AG04450 (cell line): ENCODE data around the gene CHST11. TPM values are rescaled to one million over a fixed set of nuclear protein-coding genes. Genes with fewer than 3 reads are reported as not detected.

Experiments
- CTCF ChIA-PET: fragments of 300-600, 350-600 bp; formaldehyde crosslinking; extraction: SDS; loops from one replicate; lab custom pipeline; 2022; ENCODE audit warnings: antibody characterized with exemption, inconsistent platforms; lab: Charles Lee
- POLR2A ChIA-PET: fragments of 350-600 bp; formaldehyde crosslinking; extraction: SDS; loops from one replicate; lab custom pipeline; 2021; ENCODE audit warnings: antibody characterized with exemption, inconsistent platforms; lab: Yijun Ruan, JAX
- DNase-seq: peaks from one replicate; pipeline ENCODE4 v3.0.0-alpha.2; 2011; ENCODE audit warnings: low read depth, low spot score
- H3K27ac ChIP-seq: one replicate; pipeline ENCODE4 v1.5.1; 2012; ENCODE audit warnings: low read depth, low read length, control low read depth
- H3K27me3 ChIP-seq: one replicate; pipeline ENCODE4 v1.6.0; 2012; ENCODE audit warnings: low read length; ENCODE audit not compliant: control insufficient read depth, insufficient read depth
- H3K4me3 ChIP-seq: 2 replicates; pipeline ENCODE4 v1.5.1; 2011; ENCODE audit warnings: mild to moderate bottlenecking, low read depth, low read length, control low read depth
- H3K9me3 ChIP-seq: 2 replicates; pipeline ENCODE4 v1.5.1; 2012; ENCODE audit warnings: low read length; ENCODE audit not compliant: control insufficient read depth, insufficient read depth
- polyA plus RNA-seq: library from polyadenylated mRNA; depleted of rRNA; stranded (reverse); fragments of >200 nt; gene quantifications from 2 replicates; pipeline ENCODE4 v1.2.3, GENCODE V29; 2011
- TF ChIP-seq, protein P1 (sequence below): IDR thresholded peaks from 2 replicates; pipeline ENCODE4 v1.5.1; 2011; ENCODE audit warnings: low read depth, low read length, control low read depth, inconsistent platforms

CHST11 gene
- polyA plus RNA-seq, 1 experiment, result 2.7 TPM

DNA sequence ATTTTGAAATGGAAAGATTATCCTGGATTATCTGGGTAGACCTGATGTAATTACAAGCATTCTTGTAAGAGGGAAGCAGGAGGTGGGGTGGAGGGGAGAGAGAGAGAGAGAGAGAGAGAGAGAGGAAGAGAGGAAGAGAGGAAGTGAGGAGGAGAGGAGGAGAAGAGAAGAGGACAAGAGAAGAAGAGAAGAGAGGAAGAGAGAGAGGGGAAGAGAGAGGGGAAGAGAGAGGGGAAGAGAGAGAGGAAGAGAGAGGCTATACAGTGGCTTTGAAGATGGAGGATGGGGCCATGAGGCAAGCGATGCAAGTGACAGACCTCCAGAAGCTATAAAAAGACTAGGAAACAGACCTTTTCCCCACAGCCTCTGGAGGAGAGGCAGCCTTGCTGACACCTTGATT, 13.7 kb upstream of the CHST11 start:
- CTCF ChIA-PET, result no interaction called here
- TF ChIP-seq, protein P1, sequence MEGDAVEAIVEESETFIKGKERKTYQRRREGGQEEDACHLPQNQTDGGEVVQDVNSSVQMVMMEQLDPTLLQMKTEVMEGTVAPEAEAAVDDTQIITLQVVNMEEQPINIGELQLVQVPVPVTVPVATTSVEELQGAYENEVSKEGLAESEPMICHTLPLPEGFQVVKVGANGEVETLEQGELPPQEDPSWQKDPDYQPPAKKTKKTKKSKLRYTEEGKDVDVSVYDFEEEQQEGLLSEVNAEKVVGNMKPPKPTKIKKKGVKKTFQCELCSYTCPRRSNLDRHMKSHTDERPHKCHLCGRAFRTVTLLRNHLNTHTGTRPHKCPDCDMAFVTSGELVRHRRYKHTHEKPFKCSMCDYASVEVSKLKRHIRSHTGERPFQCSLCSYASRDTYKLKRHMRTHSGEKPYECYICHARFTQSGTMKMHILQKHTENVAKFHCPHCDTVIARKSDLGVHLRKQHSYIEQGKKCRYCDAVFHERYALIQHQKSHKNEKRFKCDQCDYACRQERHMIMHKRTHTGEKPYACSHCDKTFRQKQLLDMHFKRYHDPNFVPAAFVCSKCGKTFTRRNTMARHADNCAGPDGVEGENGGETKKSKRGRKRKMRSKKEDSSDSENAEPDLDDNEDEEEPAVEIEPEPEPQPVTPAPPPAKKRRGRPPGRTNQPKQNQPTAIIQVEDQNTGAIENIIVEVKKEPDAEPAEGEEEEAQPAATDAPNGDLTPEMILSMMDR, result no peak

DNA sequence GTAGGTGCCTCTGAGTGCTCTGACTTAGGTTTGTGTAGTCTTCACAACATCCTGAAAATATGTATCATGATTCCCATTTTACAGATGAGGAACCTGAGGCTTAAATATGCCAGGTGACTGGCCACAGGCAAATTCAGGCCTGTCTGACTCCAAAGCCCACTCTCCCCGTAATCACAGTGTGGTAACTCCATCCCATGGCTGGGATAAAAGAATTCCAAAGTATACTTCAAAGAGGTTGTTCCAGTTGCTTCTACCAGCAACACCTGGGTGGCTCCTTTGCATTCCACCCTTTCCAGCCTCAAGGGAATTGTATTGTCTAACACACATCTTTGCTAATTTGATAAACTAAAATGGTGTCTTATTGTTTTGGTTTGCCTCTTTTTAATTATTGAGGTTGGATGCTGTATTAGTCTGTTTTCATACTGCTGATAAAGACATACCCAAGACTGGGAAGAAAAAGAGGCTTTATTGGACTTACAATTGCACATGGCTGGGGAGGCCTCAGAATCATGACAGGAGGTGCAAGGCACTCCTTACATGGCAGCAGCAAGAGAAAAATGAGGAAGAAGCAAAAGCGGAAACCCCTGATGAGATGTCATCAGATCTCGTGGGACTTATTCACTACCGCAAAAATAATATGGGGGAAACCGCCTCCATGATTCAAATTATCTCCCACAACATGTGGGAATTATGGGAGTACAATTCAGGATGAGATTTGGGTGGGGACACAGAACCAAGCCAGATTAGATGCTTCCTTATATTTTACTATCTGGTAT, 9.9 kb upstream of the CHST11 start:
- DNase-seq, result no peak

More for the DNA sequence above, 13.7 kb upstream of the CHST11 start:
- no peak overlapping the region for H3K4me3 ChIP-seq
- H3K27ac ChIP-seq, result no peak overlapping the region
- DNase-seq, result no peak
- H3K27me3 ChIP-seq, result peaks cover 31% of the 10 kb centered on the region
- POLR2A ChIA-PET, result no interaction called here
- H3K9me3 ChIP-seq, result no peaks in the 10 kb centered on the region

DNA sequence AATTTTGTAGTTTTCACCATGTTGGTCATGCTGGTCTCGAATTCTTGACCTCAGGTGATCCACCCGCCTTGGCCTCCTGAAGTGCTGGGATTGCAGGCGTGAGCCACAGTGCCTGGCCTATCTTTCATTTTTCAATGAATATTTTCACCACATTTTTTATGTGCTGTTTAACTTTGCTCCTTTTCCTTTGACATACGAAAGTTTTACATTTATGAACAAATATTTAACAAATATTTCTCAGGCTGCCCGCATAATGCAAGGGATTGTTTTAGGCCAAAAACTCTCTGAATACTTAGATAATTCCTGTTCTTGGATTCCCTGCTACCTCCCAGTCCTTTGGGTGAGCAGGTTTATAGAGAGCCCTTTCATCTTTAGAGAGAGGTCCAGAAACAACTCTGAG, 8.7 kb upstream of the CHST11 start:
- H3K27ac ChIP-seq, result no peak overlapping the region
- H3K27me3 ChIP-seq, result peaks cover 17% of the 10 kb centered on the region
- no peak for DNase-seq
- ChIA-PET POLR2A (interaction anchor here (0.9 kb wide), 1 partner anchor 89 kb away, joined by 4 read pairs; no protein-coding TSS in a partner anchor), CTCF (no interaction called here)
- no peak overlapping the region for H3K4me3 ChIP-seq
- TF ChIP-seq, protein P1, result no peak
- H3K9me3 ChIP-seq, result no peaks in the 10 kb centered on the region

More for the DNA sequence above, 9.9 kb upstream of the CHST11 start:
- CTCF ChIA-PET, result no interaction called here
- POLR2A ChIA-PET, result interaction anchor here (0.6 to 0.9 kb wide), 2 partner anchors 90 to 638 kb away, joined by 3 to 4 read pairs; no protein-coding TSS in a partner anchor
- Histone ChIP-seq H3K27me3 (peaks cover 23% of the 10 kb centered on the region), H3K27ac (no peak overlapping the region), H3K9me3 (no peaks in the 10 kb centered on the region), H3K4me3 (no peak overlapping the region)
- TF ChIP-seq, protein P1, result no peak

DNA sequence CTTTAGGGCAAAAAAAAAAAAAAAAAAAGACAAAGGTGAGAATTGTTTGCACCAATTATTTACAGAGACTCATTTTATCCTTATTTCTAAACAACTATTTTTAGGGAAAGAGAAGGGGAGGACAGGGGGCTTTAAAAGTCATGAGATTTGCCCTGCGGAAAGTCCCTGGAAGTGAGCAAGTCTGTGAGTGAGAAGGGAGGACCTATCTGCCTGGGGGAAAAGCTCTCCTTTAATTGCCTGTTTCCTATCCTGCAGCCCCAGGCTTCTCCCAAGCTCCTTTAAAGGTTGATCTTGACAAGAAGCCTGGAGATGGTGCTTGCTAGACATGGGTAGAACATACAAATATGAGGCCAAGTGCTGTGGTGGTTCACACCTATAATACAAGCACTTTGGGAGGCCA, 8.3 kb upstream of the CHST11 start:
- peaks cover 13% of the 10 kb centered on the region for H3K27me3 ChIP-seq
- ChIA-PET CTCF (interaction anchor here (1.2 kb wide), 1 partner anchor 27 kb away, joined by 3 read pairs; no protein-coding TSS in a partner anchor), POLR2A (no interaction called here)
- DNase-seq, result no peak
- H3K4me3 ChIP-seq, result no peak overlapping the region
- TF ChIP-seq, protein P1, result no peak
- H3K9me3 ChIP-seq, result no peaks in the 10 kb centered on the region
- no peak overlapping the region for H3K27ac ChIP-seq

DNA sequence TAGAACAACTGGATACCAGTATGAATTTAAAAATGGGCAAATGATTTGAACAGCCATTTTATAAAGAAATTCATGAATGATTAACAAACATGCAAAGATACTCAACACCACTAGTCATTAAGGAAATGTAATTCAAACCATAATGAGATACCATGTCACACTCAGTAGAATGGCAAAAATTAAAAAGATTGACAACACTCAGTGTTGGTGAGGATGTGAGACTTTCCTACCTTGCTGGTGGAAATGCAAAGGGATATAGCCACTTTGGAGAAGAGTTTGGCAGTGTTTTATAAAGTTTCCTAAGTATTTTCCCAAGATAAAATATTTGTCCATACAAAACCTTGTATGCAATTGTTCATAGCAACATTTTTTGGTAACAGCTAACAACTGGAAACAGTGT, 6.0 kb upstream of the CHST11 start:
- TF ChIP-seq, protein P1, result no peak
- Histone ChIP-seq H3K4me3 (no peak overlapping the region), H3K9me3 (no peaks in the 10 kb centered on the region), H3K27me3 (peaks cover 2% of the 10 kb centered on the region), H3K27ac (no peak overlapping the region)
- ChIA-PET POLR2A (no interaction called here), CTCF (no interaction called here)
- no peak for DNase-seq
